Endothelial cell of umbilical vein (primary cell): ENCODE results near the gene ESRRB. TPM values are rescaled to one million over a fixed set of nuclear protein-coding genes. Genes with fewer than 3 reads are reported as not detected.

Experiments used
- BruUV-seq: library from RNA; stranded (reverse); fragments of 400-500 nt; replicated peaks from 2 replicates; lab custom pipeline; 2021; lab: Mats Ljungman, UMichigan
- CTCF ChIA-PET: fragments of 300-600, 350-600 bp; sonication (Branson Sonifier 250); formaldehyde crosslinking; loops from one replicate; lab custom pipeline; 2021; ENCODE audit warnings: antibody characterized with exemption, inconsistent platforms; lab: Charles Lee
- POLR2A ChIA-PET: fragments of 300-600, 350-600 bp; sonication (Branson Sonifier 250); formaldehyde crosslinking; loops from one replicate; lab custom pipeline; 2021; ENCODE audit warnings: antibody characterized with exemption, inconsistent platforms; lab: Charles Lee
- DNase-seq: peaks from one replicate; pipeline ENCODE4 v3.0.0-alpha.2; 2011; ENCODE audit warnings: low read depth, low spot score
- FAIRE-seq: peaks from 2 replicates; lab custom pipeline; 2011; peaks lifted over from hg19 to GRCh38; lab: Jason Lieb, UNC
- H2AFZ ChIP-seq: 2 replicates; pipeline ENCODE4 v1.6.0; 2012; ENCODE audit warnings: low read depth, low read length, control low read depth, inconsistent platforms
- H3K27ac ChIP-seq: 2 replicates; pipeline ENCODE4 v1.5.1; 2011; ENCODE audit warnings: low read depth, mild to moderate bottlenecking, control low read depth, low read length, moderate library complexity; ENCODE audit not compliant: insufficient read depth
- H3K27me3 ChIP-seq, 2 experiments: 2 replicates each; pipeline versions ENCODE4 v1.6.0 to v1.6.1; 2011; ENCODE audit warnings: low read length in 2 of 2, mixed read lengths in 1 of 2; ENCODE audit not compliant: control insufficient read depth in 2 of 2, insufficient read depth in 2 of 2
- H3K36me3 ChIP-seq, 2 experiments: 2 replicates in 1 of 2; 3 replicates in 1 of 2; pipeline ENCODE4 v1.5.1; 2011; ENCODE audit warnings: low read length in 2 of 2, mild to moderate bottlenecking in 1 of 2, moderate library complexity in 1 of 2; ENCODE audit not compliant: control insufficient read depth in 2 of 2, insufficient read depth in 2 of 2; ENCODE audit errors: extremely low read depth in 1 of 2
- H3K4me1 ChIP-seq: 3 replicates; pipeline ENCODE4 v1.5.1; 2011; ENCODE audit warnings: mild to moderate bottlenecking, low read length; ENCODE audit not compliant: control insufficient read depth, insufficient read depth; ENCODE audit errors: extremely low read depth
- H3K4me2 ChIP-seq: 2 replicates; pipeline ENCODE4 v1.6.1; 2011; ENCODE audit warnings: low read length, control low read depth, mixed read lengths; ENCODE audit not compliant: insufficient read depth
- H3K4me3 ChIP-seq, 3 experiments: fragments of 200-600 bp in 1 of 3; sonication (generic), shearing (Covaris generic) in 1 of 3; replicated peaks in 1 of 3; 2 replicates each; pipeline ENCODE4 v1.5.1; 2011 to 2016; ENCODE audit warnings: control low read depth in 3 of 3, low read length in 3 of 3, mild to moderate bottlenecking in 2 of 3, inconsistent platforms in 1 of 3, low read depth in 1 of 3, moderate library complexity in 1 of 3; ENCODE audit not compliant: insufficient read depth in 1 of 3
- H3K79me2 ChIP-seq: 2 replicates; pipeline ENCODE4 v1.6.0; 2012; ENCODE audit warnings: low read length, inconsistent platforms; ENCODE audit not compliant: control insufficient read depth, insufficient read depth
- H3K9ac ChIP-seq: replicated peaks from 2 replicates; pipeline ENCODE3; 2011; ENCODE audit warnings: low read length, control low read depth; ENCODE audit not compliant: insufficient read depth; ENCODE audit errors: extremely low read depth
- H3K9me1 ChIP-seq: replicated peaks from 3 replicates; pipeline ENCODE4 v1.6.0; 2011; ENCODE audit warnings: mild to moderate bottlenecking, low read length; ENCODE audit not compliant: control insufficient read depth, insufficient read depth; ENCODE audit errors: extremely low read depth
- H3K9me3 ChIP-seq: replicated peaks from 2 replicates; pipeline ENCODE4 v1.5.1; 2012; ENCODE audit warnings: low read length, inconsistent platforms; ENCODE audit not compliant: control insufficient read depth, insufficient read depth
- H4K20me1 ChIP-seq: replicated peaks from 2 replicates; pipeline ENCODE3; 2011; ENCODE audit warnings: mild to moderate bottlenecking, low read length; ENCODE audit not compliant: control insufficient read depth, insufficient read depth; ENCODE audit errors: extremely low read depth
- CTCF ChIP-seq, 2 donors: IDR thresholded peaks; 1 replicate in 1 of 2; 2 replicates in 1 of 2; pipeline ENCODE4 v1.5.1; 2011; ENCODE audit warnings: low read length in 2 of 2, mild to moderate bottlenecking in 2 of 2, moderate library complexity in 2 of 2, control low read depth in 1 of 2, inconsistent platforms in 1 of 2, low read depth in 1 of 2; ENCODE audit not compliant: insufficient read depth in 1 of 2; ENCODE audit errors: extremely low read depth in 1 of 2
- EZH2 ChIP-seq: IDR thresholded peaks from 2 replicates; pipeline ENCODE4 v1.6.1; 2012; ENCODE audit warnings: borderline replicate concordance, low read depth, mild to moderate bottlenecking, moderate library complexity, low read length, inconsistent platforms; ENCODE audit not compliant: severe bottlenecking
- FOS ChIP-seq: IDR thresholded peaks from 2 replicates; pipeline ENCODE4 v1.6.1; 2011; ENCODE audit warnings: mild to moderate bottlenecking, low read length, moderate library complexity, borderline replicate concordance; ENCODE audit not compliant: insufficient read depth
- GATA2 ChIP-seq: IDR thresholded peaks from 2 replicates; pipeline ENCODE4 v1.7.0; 2011; ENCODE audit warnings: low read depth, mild to moderate bottlenecking, moderate library complexity, mixed read lengths, low read length; ENCODE audit not compliant: insufficient read length, insufficient read depth
- JUN ChIP-seq: IDR thresholded peaks from 2 replicates; pipeline ENCODE4 v1.6.1; 2011; ENCODE audit warnings: borderline replicate concordance, low read depth; ENCODE audit not compliant: insufficient read length, insufficient read depth
- MAX ChIP-seq: IDR thresholded peaks from 2 replicates; pipeline ENCODE4 v1.6.1; 2011; ENCODE audit not compliant: insufficient read depth, insufficient read length
- MYC ChIP-seq: IDR thresholded peaks from one replicate; pipeline ENCODE4 v1.6.1; 2011; ENCODE audit warnings: mild to moderate bottlenecking, low read depth, low read length
- POLR2A ChIP-seq: IDR thresholded peaks from 2 replicates; pipeline ENCODE4 v1.6.1; 2012; ENCODE audit warnings: low read depth, mild to moderate bottlenecking, control low read depth, low read length
- POLR2AphosphoS5 ChIP-seq: IDR thresholded peaks from 2 replicates; pipeline ENCODE4 v1.6.1; 2012; ENCODE audit warnings: low read depth, mild to moderate bottlenecking, control low read depth, low read length, moderate library complexity; ENCODE audit not compliant: insufficient read depth
- dilution Hi-C: fragments of 300-500 bp; cut with MboI; formaldehyde crosslinking; loops from one replicate; pipeline ENCODE4 v1.15.0; 2019; ENCODE audit warnings: low sequenced_read_pairs; ENCODE audit not compliant: extremely low pct_ligation_motif_present
- intact Hi-C: fragments of 100-400 bp; cut with micrococcal nuclease; formaldehyde crosslinking; loops from one replicate; pipeline ENCODE4 v1.10.0; 2022
- polyA plus RNA-seq, 4 experiments: library from polyadenylated mRNA; depleted of rRNA in 3 of 4; stranded (reverse) in 3 of 4; unstranded in 1 of 4; fragments of >200 nt; gene quantifications; 2 replicates each; pipeline versions ENCODE4 v1.2.1 to v1.2.3, GENCODE V29; 2011 to 2012; ENCODE audit warnings: missing spikeins in 1 of 4
- total RNA-seq: library from RNA; stranded (reverse); gene quantifications from 2 replicates; pipeline ENCODE4 v1.2.3, GENCODE V29; 2021

The ESRRB gene
- total and polyA plus RNA-seq, 2 donors (not counting 3 experiments of a cell fraction or from before 2014, with no cell fraction given) = not detected

DNA sequence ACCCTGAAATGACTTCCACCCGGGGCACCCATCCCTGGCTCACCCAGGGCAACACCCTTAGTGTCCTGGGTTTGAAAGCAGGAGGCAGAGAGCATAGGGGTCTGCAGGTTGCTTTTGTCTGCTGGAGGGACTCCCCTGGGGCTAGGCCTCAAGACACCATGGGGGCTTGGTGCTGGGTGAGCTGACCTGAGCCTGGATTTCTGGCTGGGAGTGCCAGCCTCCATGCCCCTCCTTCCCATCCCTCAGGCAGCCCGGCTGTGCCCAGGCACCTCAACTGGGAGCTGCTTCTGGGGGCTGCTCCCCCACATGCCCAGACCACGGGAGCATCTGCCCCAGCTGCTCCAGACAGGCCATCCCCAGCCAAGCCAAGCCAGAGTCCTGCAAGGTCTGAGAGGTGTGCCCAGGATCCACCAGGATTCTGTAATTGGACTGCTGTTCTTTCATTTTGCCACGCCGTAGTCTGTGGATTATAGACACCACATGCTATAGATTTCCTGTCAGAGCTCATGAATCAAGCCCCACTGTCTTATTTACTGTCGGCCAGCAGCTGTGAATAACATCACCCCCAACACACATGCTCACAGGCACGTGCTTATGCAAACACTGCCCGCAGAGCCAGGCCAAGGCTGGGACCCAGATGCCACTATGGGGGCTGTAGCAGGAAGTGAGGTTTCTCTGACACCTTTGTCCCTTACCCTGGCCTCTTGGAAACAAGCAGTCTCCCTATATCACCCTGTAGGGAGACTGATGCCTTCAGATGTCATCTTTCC lies 29.4 kb upstream of the ESRRB start:
- Histone ChIP-seq H3K4me1 (peaks cover 21% of the 10 kb centered on the region), H4K20me1 (no peaks in the 10 kb centered on the region), H3K27me3 (peaks cover 4 to 10% of the 10 kb centered on the region in 2 experiments), H3K9ac (no peak overlapping the region), H3K9me3 (no peaks in the 10 kb centered on the region), H3K9me1 (no peaks in the 10 kb centered on the region), H3K27ac (no peak overlapping the region), H3K4me3 (no peak overlapping the region), H3K36me3 (no peaks in the 10 kb centered on the region), H2AFZ (no peak overlapping the region), H3K4me2 (no peak overlapping the region), H3K79me2 (no peaks in the 10 kb centered on the region)
- intact Hi-C loops (loop anchor here (5.0 kb wide), 1 partner anchor 79 kb away; no protein-coding TSS in a partner anchor), dilution Hi-C loops (no loop called here)
- DNase-seq = no peak
- POLR2A ChIA-PET = no interaction called here
- CTCF ChIA-PET = interaction anchor here (1.6 kb wide), 1 partner anchor 296 kb away, joined by 5 read pairs; no protein-coding TSS in a partner anchor
- BruUV-seq = no TSS peak
- TF ChIP-seq POLR2A = no peak
- TF ChIP-seq MAX = peak; percentile 19
- FAIRE-seq = no peak

GRCh38 chr14:76348898-76349297 lies 27.0 kb upstream of the ESRRB start:
- DNase-seq = peak; percentile 95
- H3K9ac ChIP-seq = no peak overlapping the region
- H3K9me1 ChIP-seq = no peaks in the 10 kb centered on the region
- no peak overlapping the region for H2AFZ ChIP-seq
- ChIA-PET CTCF (interaction anchor here (1.0 to 6.4 kb wide), 10 partner anchors 15 to 640 kb away, joined by 3 to 141 read pairs (median 4); no protein-coding TSS in a partner anchor), POLR2A (no interaction called here)
- FAIRE-seq = peak; percentile 99
- no peaks in the 10 kb centered on the region for H3K79me2 ChIP-seq
- no peak for TF ChIP-seq GATA2
- no peak for TF ChIP-seq CTCF (IDR thresholded peaks at IDR 0.05; ENCODE audit: extremely low read depth in 1 of 2, insufficient read depth in 1 of 2, low read depth in 1 of 2, low read length in 2 of 2)
- TF ChIP-seq FOS = peak; percentile 99
- TF ChIP-seq MAX = no peak
- TF ChIP-seq POLR2A = no peak
- TF ChIP-seq MYC = no peak
- peak; percentile 90 for TF ChIP-seq POLR2AphosphoS5
- no peak for TF ChIP-seq EZH2
- peak; percentile 91 for TF ChIP-seq JUN
- intact Hi-C loops = loop anchor here (1.0 to 5.0 kb wide), 3 partner anchors 38 to 197 kb away; no protein-coding TSS in a partner anchor
- no peaks in the 10 kb centered on the region for H3K27me3 ChIP-seq
- H3K36me3 ChIP-seq = no peaks in the 10 kb centered on the region
- no peaks in the 10 kb centered on the region for H3K9me3 ChIP-seq
- H3K4me1 ChIP-seq = peaks cover 21% of the 10 kb centered on the region
- peak overlapping the region; percentile 53 for H3K4me2 ChIP-seq
- dilution Hi-C loops = no loop called here
- no peak overlapping the region for H3K4me3 ChIP-seq
- no TSS peak for BruUV-seq
- no peaks in the 10 kb centered on the region for H4K20me1 ChIP-seq
- H3K27ac ChIP-seq = peak overlapping the region; percentile 4
